Right atrium auricular region (tissue), 2 donors: Measurements from ENCODE around the gene ATP1A4. TPM values are rescaled to one million over a fixed set of nuclear protein-coding genes. Genes with fewer than 3 reads are reported as not detected.

Experiments
- DNase-seq: peaks from one replicate; pipeline ENCODE4 v3.0.0-alpha.2; 2019; ENCODE audit warnings: low spot score
- H3K27ac ChIP-seq, 2 donors: fragments of 200-600 bp; sonication (generic); 1 replicate in 1 of 2; 2 replicates in 1 of 2; pipeline ENCODE4 v1.5.1; 2016 to 2019
- H3K27me3 ChIP-seq, 2 donors: fragments of 200-600 bp; sonication (generic); one replicate each; pipeline versions ENCODE4 v1.5.1 to v1.6.0; 2017 to 2019
- H3K36me3 ChIP-seq: fragments of 200-600 bp; sonication (generic); one replicate; pipeline ENCODE4 v1.5.1; 2016
- H3K4me1 ChIP-seq, 2 donors: fragments of 200-600 bp; sonication (generic); one replicate each; pipeline versions ENCODE4 v1.5.1 to v1.6.0; 2017 to 2019
- H3K4me3 ChIP-seq, 2 donors: fragments of 200-600 bp; sonication (generic); 1 replicate in 1 of 2; 2 replicates in 1 of 2; pipeline ENCODE4 v1.5.1; 2017 to 2019; ENCODE audit warnings: mild to moderate bottlenecking in 1 of 2, moderate library complexity in 1 of 2
- H3K9me3 ChIP-seq, 2 donors: fragments of 200-600 bp; sonication (generic); one replicate each; pipeline ENCODE4 v1.5.1; 2019
- total RNA-seq, 2 donors: library from RNA; depleted of rRNA; stranded (reverse); fragments of >200 nt; gene quantifications; one replicate each; pipeline ENCODE4 v1.1.0, GENCODE V29; 2016
- TF ChIP-seq, protein P1 (sequence below), 2 donors: fragments of 200-600 bp; sonication (generic); IDR thresholded peaks; one replicate each; pipeline ENCODE4 v1.5.1; 2019; ENCODE audit warnings: antibody characterized with exemption in 2 of 2

The ATP1A4 gene
- total RNA-seq, 2 donors from 2014 or later: not detected

GRCh38 chr1:160205242-160206035 lies 54.0 kb downstream of the ATP1A4 start, which contains the start of gene PEA15:
Gene PEA15, plus strand, starts transcription at chr1:160205384. Its CDS starts 6,161 bp downstream, at chr1:160211545.
- Histone ChIP-seq H3K36me3 (no peaks in the 10 kb centered on the region), H3K4me1 (peaks cover 2 to 54% of the 10 kb centered on the region in 2 donors), H3K9me3 (no peaks in the 10 kb centered on the region), H3K27ac (peak within 1 kb of the TSS; percentile 95), H3K4me3 (peak within 1 kb of the TSS; percentile 85 to 95), H3K27me3 (no peaks in the 10 kb centered on the region)
- TF ChIP-seq, protein P1, sequence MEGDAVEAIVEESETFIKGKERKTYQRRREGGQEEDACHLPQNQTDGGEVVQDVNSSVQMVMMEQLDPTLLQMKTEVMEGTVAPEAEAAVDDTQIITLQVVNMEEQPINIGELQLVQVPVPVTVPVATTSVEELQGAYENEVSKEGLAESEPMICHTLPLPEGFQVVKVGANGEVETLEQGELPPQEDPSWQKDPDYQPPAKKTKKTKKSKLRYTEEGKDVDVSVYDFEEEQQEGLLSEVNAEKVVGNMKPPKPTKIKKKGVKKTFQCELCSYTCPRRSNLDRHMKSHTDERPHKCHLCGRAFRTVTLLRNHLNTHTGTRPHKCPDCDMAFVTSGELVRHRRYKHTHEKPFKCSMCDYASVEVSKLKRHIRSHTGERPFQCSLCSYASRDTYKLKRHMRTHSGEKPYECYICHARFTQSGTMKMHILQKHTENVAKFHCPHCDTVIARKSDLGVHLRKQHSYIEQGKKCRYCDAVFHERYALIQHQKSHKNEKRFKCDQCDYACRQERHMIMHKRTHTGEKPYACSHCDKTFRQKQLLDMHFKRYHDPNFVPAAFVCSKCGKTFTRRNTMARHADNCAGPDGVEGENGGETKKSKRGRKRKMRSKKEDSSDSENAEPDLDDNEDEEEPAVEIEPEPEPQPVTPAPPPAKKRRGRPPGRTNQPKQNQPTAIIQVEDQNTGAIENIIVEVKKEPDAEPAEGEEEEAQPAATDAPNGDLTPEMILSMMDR (IDR thresholded peaks at IDR 0.05): no peak
- peak; percentile 73 for DNase-seq

DNA sequence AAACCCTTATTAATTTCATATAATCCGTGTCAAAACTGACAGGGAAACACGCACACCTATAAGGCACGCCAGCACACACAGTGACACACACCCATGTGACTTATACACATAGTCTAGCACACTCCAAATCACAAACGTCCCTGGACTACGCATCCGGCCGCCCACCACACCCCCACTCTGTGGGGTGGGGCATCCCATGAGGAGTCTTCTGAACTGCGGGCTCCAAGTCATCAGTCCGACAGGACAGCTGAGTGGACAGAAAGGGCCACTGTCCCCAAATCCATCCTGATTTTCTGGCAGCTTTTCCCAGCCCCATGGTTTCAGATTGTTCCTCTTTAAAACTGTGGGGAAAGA lies 54.6 kb downstream of the ATP1A4 start:
- H3K9me3 ChIP-seq: no peaks in the 10 kb centered on the region
- TF ChIP-seq, protein P1 (IDR thresholded peaks at IDR 0.05): no peak
- H3K4me1 ChIP-seq: peaks cover 6 to 60% of the 10 kb centered on the region in 2 donors
- peak overlapping the region; percentile 95 for H3K27ac ChIP-seq
- H3K4me3 ChIP-seq: peak overlapping the region; percentile 85 to 95
- no peaks in the 10 kb centered on the region for H3K36me3 ChIP-seq
- DNase-seq: peak; percentile 71
- H3K27me3 ChIP-seq: no peaks in the 10 kb centered on the region

DNA sequence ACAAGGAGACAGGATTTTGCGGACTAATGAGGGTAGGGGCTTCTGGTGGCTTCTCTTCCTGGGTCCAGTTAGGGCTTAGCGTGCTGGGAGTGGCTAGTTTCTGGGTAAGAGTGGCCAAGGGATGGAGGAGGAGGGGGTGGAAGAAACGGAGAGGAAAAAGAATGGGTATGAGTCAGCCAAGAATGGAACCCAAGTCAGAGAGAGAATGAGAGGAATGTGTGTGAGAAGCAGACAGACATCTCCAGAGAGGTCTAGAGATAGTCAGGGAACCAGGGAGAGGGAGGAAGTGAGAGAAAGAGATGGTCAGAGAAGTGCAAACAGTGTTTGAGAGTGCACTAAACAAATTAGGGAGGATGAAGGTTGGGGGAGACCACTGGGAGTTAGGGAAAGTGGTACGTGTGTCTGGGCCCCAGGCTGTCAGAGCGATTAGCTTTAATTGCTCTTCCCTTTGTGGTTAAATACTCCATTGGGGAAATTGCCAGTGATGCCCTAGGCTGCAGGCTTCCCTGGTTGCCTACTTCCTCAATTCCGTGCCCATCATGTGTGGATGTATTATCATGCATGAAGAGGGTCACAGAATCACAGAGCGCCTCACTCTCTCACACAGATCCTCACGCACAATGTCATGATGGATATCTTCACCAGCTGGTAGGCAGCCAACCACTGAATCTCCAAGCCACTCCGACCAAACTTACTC lies 55.2 kb downstream of the ATP1A4 start:
- H3K36me3 ChIP-seq: peaks cover 5% of the 10 kb centered on the region
- H3K27me3 ChIP-seq: no peaks in the 10 kb centered on the region
- H3K9me3 ChIP-seq: no peaks in the 10 kb centered on the region
- peak; percentile 56 for DNase-seq
- peak overlapping the region; percentile 85 to 95 for H3K4me3 ChIP-seq
- H3K27ac ChIP-seq: peak overlapping the region; percentile 95
- H3K4me1 ChIP-seq: peaks cover 6 to 64% of the 10 kb centered on the region in 2 donors
- TF ChIP-seq, protein P1 (IDR thresholded peaks at IDR 0.05): no peak

DNA sequence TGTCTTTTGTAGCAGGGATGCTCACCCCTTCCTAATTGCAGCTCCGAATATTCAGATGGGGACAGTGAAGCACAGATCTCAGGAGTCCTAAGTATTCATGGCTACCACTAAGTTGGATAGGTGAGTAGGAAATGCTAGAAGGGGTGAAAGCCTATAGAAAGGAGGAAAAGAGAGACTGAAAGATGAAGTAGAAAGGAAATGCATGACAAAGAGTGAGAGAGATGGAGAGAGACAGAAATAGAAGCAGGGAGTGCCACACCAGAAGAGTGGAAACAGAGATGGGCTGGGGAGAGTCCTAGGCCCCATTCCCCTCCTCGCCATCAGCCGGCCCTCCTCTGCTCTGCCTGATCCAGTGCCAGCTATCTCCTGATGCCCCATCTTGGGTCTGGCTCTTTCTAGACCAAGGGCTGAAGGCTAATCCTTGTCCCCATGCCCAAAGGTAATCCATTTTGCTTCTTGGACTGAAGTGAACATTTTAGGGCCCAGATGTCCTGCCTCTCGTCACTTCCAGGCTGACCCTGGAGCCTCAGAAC lies 55.8 kb downstream of the ATP1A4 start:
- peaks cover 6 to 64% of the 10 kb centered on the region in 2 donors for H3K4me1 ChIP-seq
- TF ChIP-seq, protein P1 (IDR thresholded peaks at IDR 0.05): no peak

DNA sequence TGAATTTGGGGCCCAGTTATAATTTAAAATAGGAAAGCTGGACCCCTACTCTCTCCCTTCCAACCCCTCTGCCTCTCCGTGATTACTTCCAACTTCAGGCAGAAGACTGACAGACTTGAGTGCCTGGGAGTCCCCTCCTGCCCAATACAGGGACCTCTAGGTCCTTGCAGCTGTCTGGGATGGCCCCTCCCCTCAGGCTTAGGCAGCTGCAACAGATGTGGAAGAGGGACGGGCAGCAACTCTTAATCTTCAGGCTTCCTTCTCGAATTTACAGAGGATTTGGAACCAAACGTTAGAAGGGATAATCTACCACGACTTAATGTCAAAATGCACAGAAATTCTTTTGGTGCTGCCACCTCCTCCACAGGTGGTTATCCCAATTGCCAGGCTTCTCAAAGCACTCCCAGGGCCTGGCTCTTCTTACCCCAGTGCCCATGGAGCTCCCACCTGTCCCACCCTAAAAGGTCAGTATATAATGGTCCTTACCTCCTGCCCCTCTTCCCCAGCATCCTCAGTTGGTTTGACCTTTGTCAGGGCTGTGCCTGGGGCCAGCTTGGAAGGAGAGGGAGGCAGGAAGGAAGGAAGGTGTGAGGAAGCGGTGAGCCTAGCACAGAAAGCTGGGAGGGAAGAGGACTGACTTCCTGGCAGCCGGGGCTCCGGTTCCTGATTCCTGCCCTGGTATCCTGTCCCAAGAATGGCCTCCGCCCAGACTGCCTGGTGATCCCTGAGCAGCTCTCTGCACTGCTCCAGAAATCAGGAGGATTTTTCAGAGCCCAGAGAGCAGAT lies 56.6 kb downstream of the ATP1A4 start:
- DNase-seq: peak; percentile 58
- H3K36me3 ChIP-seq: peaks cover 19% of the 10 kb centered on the region
- TF ChIP-seq, protein P1 (IDR thresholded peaks at IDR 0.05): no peak
- H3K9me3 ChIP-seq: no peaks in the 10 kb centered on the region
- H3K27ac ChIP-seq: peak overlapping the region; percentile 95
- peaks cover 6 to 64% of the 10 kb centered on the region in 2 donors for H3K4me1 ChIP-seq
- H3K4me3 ChIP-seq: no peak overlapping the region
- H3K27me3 ChIP-seq: no peaks in the 10 kb centered on the region

More for the DNA sequence above, 55.8 kb downstream of the ATP1A4 start:
- peaks cover 11% of the 10 kb centered on the region for H3K36me3 ChIP-seq
- H3K4me3 ChIP-seq: no peak overlapping the region
- H3K27me3 ChIP-seq: no peaks in the 10 kb centered on the region
- H3K27ac ChIP-seq: peak overlapping the region; percentile 95
- peak; percentile 54 for DNase-seq
- no peaks in the 10 kb centered on the region for H3K9me3 ChIP-seq
